Memory B cell (primary cell): ENCODE data around the gene COL9A3.
"Not testable (repeated sequence)": the region's sequence is repeated elsewhere in the genome, so short reads cannot be mapped to it uniquely, and the experiment has no call there.

Experiments used
- ATAC-seq: fragments of 150-1000 bp; cut with Tn5 transposase; 2 replicates; pipeline ENCODE4 v1.10.0; 2021; ENCODE audit warnings: low read depth, mild to moderate bottlenecking, moderate library complexity
- DNase-seq, 2 donors: peaks; one replicate each; pipeline ENCODE4 v3.0.0; 2022; ENCODE audit warnings: low spot score in 2 of 2
- H3K27ac Mint-ChIP-seq: one replicate; pipeline ENCODE4 v1.8.0; 2022; ENCODE audit warnings: mild to moderate bottlenecking, moderate library complexity, mixed read lengths
- H3K27me3 Mint-ChIP-seq: one replicate; pipeline ENCODE4 v1.8.0; 2022; ENCODE audit warnings: mixed read lengths
- H3K36me3 Mint-ChIP-seq: one replicate; pipeline ENCODE4 v1.8.0; 2022; ENCODE audit warnings: mild to moderate bottlenecking, mixed read lengths
- H3K4me1 Mint-ChIP-seq: one replicate; pipeline ENCODE4 v1.8.0; 2022; ENCODE audit warnings: mixed read lengths
- H3K4me3 Mint-ChIP-seq: one replicate; pipeline ENCODE4 v1.8.0; 2022; ENCODE audit warnings: mild to moderate bottlenecking, moderate library complexity, mixed read lengths
- H3K9me3 Mint-ChIP-seq: one replicate; pipeline ENCODE4 v1.8.0; 2022; ENCODE audit warnings: mixed read lengths

Gene COL9A3

DNA sequence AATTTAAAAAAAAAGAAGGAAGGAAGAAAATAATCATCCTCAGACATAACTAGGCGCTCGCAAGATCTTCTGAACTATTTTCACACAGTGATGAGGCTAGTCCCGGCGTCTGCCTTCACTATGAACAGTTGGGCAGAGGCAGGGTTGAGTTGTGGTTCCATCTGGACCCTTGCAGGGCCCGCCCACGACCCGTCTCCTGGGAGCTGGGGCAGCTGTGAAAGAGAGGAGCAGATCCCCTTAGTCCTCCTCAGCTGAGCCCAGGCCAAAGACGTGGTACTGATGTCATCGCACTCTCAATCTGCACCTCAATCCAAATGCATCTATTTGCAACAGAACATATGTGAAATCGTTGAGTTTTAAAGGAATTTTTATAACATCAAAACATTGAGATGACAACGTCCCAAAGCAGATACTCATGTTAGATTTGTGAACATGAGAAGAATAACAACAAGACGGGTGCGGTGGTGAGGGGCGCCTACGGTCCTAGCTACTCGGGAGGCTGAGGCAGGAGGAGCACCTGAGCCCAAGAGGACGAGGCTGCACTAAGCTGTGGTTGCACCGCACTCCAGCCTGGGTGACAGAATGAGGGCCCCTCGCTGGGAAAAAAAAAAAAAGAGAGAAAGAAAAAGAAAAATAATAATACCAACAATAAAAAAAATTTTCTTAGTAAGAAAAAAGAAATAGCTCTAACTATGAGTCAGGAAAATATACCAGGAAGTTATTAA is 29.5 kb downstream of the COL9A3 start:
- Mint-ChIP-seq H3K36me3 (peaks cover 2% of the 10 kb centered on the region), H3K27me3 (no peaks in the 10 kb centered on the region), H3K4me3 (no peak overlapping the region), H3K4me1 (peaks cover 3% of the 10 kb centered on the region), H3K27ac (no peak overlapping the region), H3K9me3 (no peaks in the 10 kb centered on the region)
- no peak for DNase-seq
- no peak for ATAC-seq

DNA sequence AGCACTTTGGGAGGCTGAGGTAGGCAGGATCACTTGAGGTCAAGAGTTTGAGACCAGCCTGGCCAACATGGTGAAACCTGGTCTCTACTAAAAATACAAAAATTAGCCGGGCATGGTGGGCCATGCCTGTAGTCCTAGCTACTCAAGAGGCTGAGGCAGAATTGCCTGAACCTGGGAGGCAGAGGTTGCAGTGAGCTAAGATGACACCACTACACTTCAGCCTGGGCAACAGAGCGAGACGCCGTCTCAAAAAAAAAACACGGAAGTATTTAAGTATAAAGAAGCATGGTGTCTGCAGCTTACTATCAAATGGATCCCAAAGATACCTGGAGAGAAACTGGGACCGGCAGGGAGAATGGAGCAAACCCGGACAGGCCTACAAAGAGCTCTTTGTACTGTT is 32.1 kb downstream of the COL9A3 start:
- not testable (repeated sequence) for DNase-seq, H3K27me3 Mint-ChIP-seq, H3K9me3 Mint-ChIP-seq, H3K27ac Mint-ChIP-seq, H3K4me3 Mint-ChIP-seq, H3K4me1 Mint-ChIP-seq
- ATAC-seq: peak; percentile 53
- H3K36me3 Mint-ChIP-seq: peaks cover 13% of the 10 kb centered on the region

GRCh38 chr20:62849431-62849830 is 32.6 kb downstream of the COL9A3 start:
- Mint-ChIP-seq H3K27me3 (no peaks in the 10 kb centered on the region), H3K4me1 (peaks cover 3% of the 10 kb centered on the region), H3K4me3 (no peak overlapping the region), H3K9me3 (no peaks in the 10 kb centered on the region), H3K27ac (no peak overlapping the region), H3K36me3 (peaks cover 14% of the 10 kb centered on the region)
- no peak for ATAC-seq
- DNase-seq: no peak

DNA sequence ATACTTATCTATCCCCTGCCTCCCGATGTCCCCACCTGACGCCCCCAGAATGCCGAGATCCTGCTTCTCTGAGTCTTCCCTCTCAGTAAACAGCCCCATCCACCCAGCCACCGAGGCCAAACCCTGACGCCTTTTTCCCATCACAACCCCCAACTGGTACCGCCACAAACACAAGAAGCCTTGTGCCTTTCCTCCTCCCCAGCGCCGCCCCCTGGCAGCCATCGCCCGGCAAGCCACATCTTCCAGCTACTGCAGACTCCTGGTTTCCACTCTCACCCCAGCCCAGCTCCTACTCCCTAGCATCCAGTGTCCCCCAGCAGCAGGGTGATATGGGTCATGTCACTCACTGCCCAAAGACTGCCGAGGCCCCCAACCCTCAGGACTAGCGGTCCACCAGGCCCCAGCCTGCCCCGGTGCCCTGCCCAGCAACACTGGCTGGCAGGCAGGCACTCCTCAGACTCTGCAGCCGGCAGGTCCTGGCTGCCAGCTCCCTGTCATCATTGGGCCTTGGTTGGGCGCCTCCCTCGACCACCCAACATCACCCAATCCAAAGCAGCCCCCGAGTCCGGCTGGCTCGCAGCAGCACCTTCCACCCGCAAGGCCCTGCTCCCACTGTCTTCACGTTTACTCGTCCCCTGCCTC is 33.6 kb downstream of the COL9A3 start:
- peaks cover 3% of the 10 kb centered on the region for H3K4me1 Mint-ChIP-seq

GRCh38 chr20:62852196-62852595 is 35.3 kb downstream of the COL9A3 start:
- H3K4me1 Mint-ChIP-seq: peaks cover 3% of the 10 kb centered on the region
- no peak overlapping the region for H3K4me3 Mint-ChIP-seq
- no peak for ATAC-seq
- H3K27me3 Mint-ChIP-seq: no peaks in the 10 kb centered on the region
- H3K36me3 Mint-ChIP-seq: peaks cover 18% of the 10 kb centered on the region
- no peak for DNase-seq
- no peak overlapping the region for H3K27ac Mint-ChIP-seq
- H3K9me3 Mint-ChIP-seq: no peaks in the 10 kb centered on the region

More for the DNA sequence above, 33.6 kb downstream of the COL9A3 start:
- DNase-seq (no peak), ATAC-seq (no peak)
- H3K9me3 Mint-ChIP-seq: no peaks in the 10 kb centered on the region
- H3K4me3 Mint-ChIP-seq: no peak overlapping the region
- H3K36me3 Mint-ChIP-seq: peaks cover 14% of the 10 kb centered on the region
- no peaks in the 10 kb centered on the region for H3K27me3 Mint-ChIP-seq
- H3K27ac Mint-ChIP-seq: no peak overlapping the region

DNA sequence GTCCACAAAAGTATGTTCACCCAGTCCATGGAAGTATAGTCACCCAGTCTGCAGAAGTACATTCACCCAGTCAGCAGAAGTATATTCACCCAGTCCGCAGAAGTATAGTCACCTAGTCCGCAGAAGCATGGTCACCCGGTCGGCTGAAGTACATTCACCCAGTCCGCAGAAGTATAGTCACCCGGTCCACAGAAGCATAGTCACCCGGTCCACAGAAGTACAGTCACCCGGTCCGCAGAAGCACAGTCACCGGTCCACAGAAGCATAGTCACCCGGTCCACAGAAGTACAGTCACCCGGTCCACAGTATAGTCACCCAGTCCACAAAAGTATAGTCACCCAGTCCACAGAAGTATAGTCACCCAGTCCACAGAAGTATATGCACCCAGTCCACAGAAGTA is 36.0 kb downstream of the COL9A3 start:
- peaks cover 19% of the 10 kb centered on the region for H3K36me3 Mint-ChIP-seq
- H3K9me3 Mint-ChIP-seq: no peaks in the 10 kb centered on the region
- no peak for ATAC-seq

GRCh38 chr20:62853304-62853703 is 36.5 kb downstream of the COL9A3 start:
- not testable (repeated sequence) for DNase-seq, H3K27ac Mint-ChIP-seq, H3K4me1 Mint-ChIP-seq, ATAC-seq, H3K9me3 Mint-ChIP-seq, H3K4me3 Mint-ChIP-seq, H3K27me3 Mint-ChIP-seq
- peaks cover 23% of the 10 kb centered on the region for H3K36me3 Mint-ChIP-seq

More for the DNA sequence above, 36.0 kb downstream of the COL9A3 start:
- Mint-ChIP-seq H3K27me3 (no peaks in the 10 kb centered on the region), H3K4me1 (peaks cover 2% of the 10 kb centered on the region), H3K27ac (no peak overlapping the region), H3K4me3 (no peak overlapping the region)
- DNase-seq: no peak

DNA sequence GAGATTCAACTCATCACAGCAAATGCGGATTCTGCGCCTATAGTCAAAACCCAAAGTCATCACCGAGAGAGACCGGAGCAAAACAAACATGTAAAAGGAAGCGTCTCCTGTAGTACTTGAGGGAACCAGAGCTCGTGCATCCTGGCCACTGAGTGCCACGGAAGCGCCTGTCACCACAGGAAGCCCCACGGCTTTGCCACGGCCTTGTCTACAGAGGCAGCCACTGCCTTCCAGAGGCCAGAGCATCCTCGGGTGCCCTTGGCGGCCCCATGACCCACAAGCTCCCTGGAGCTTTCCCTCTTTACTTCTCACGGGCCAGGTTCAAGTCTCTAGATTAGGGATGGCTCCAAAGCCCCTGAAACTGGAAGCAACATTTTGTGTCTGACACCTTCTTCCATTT is 37.3 kb downstream of the COL9A3 start:
- Mint-ChIP-seq H3K4me1 (peaks cover 3% of the 10 kb centered on the region), H3K36me3 (peaks cover 24% of the 10 kb centered on the region), H3K4me3 (no peak overlapping the region), H3K27me3 (no peaks in the 10 kb centered on the region), H3K9me3 (no peaks in the 10 kb centered on the region), H3K27ac (no peak overlapping the region)
- no peak for ATAC-seq
- DNase-seq: no peak

DNA sequence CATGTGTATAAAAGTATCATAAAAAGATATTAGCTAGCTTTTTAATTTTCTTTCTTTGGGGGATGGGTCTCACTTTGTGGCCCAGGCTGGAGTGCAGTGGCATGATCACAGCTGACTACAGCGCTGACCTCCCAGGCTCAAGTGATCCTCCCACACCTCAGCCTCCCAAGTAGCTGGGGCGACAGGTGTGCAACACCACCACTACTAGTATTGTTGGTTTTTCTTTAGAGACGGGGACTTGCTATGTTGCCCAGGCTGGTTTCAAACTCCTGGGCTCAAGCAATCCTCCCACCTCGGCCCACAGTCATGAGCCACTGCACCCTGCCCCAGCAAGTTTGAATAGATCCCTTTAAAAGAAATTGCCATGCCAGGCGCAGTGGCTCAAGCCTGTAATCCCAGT is 38.3 kb downstream of the COL9A3 start:
- Mint-ChIP-seq H3K36me3 (peaks cover 24% of the 10 kb centered on the region), H3K27ac (no peak overlapping the region)
- ATAC-seq: no peak

DNA sequence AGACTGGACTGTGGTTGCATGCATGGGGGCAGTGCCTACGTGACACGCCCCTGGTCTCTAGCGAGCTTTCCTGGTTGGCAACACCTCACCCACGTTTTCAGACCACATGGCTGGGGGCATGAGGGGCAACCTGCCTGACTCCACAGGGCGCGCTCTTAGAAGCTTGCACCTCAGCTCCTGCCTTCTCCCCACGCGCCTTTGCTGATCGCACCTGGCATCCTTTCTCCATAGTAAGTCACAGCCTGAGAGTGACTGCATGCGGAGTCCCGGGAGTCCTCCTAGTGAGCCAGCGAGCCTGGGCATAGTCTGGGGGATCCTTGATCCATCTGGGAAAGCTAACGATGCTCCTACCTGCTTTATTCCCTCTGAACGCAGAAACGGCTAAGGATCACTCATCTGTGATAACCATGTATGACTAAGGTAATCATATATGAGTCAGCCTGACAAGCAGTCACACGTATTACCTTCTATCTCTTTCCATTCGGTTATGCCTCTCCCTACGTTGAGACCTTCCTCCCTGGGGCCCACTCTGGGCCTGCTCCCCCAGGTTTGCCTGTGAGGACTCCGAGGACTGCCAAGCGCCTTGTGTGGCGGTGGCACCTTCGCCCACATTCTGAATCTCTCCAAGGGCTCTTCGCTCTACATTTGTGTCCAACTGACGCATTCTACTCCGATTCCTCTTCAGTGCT is 40.2 kb downstream of the COL9A3 start:
- Mint-ChIP-seq H3K27ac (no peak overlapping the region), H3K36me3 (peaks cover 24% of the 10 kb centered on the region), H3K4me1 (peaks cover 14% of the 10 kb centered on the region), H3K9me3 (no peaks in the 10 kb centered on the region), H3K27me3 (peaks cover 2% of the 10 kb centered on the region), H3K4me3 (no peak overlapping the region)
- ATAC-seq (no peak), DNase-seq (no peak)

More for the DNA sequence above, 38.3 kb downstream of the COL9A3 start:
- Mint-ChIP-seq H3K27me3 (no peaks in the 10 kb centered on the region), H3K9me3 (no peaks in the 10 kb centered on the region), H3K4me3 (no peak overlapping the region), H3K4me1 (peaks cover 7% of the 10 kb centered on the region)
- DNase-seq: no peak

- Mint-ChIP-seq H3K27ac (no peak overlapping the region), H3K9me3 (peaks cover 3% of the 10 kb centered on the region), H3K4me3 (no peak overlapping the region), H3K36me3 (peaks cover 16% of the 10 kb centered on the region), H3K27me3 (peaks cover 2% of the 10 kb centered on the region), H3K4me1 (peaks cover 20% of the 10 kb centered on the region)
- no peak for ATAC-seq
- DNase-seq: no peak
Measured at GRCh38 chr20:62858058-62858830, 41.4 kb downstream of the COL9A3 start.

DNA sequence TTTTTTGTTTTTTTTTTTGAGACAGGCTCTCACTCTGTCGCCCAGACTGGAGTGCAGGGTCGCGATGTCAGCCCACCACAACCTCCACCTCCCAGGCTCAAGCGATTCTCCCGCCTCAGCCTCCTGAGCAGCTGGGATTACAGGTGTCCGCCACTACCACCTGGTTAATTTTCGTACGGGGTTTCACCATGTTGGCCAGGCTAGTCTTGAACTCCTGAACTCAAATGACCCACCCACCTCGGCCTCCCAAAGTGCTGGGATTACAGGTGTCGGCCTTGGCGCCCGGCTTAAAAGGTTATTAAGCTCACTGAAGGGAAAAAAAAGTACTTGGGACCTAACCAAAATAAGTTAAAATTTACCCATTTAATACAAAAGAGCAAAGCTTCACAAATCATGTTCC is 42.9 kb downstream of the COL9A3 start:
- ATAC-seq (no peak), DNase-seq (no peak)
- H3K27ac Mint-ChIP-seq: no peak overlapping the region
- peaks cover 20% of the 10 kb centered on the region for H3K4me1 Mint-ChIP-seq
- H3K9me3 Mint-ChIP-seq: peaks cover 3% of the 10 kb centered on the region
- peaks cover 2% of the 10 kb centered on the region for H3K27me3 Mint-ChIP-seq
- H3K4me3 Mint-ChIP-seq: peak overlapping the region; percentile 24
- peaks cover 13% of the 10 kb centered on the region for H3K36me3 Mint-ChIP-seq

- ATAC-seq (no peak), DNase-seq (peak in 1 of 2 donors; percentile 35)
- H3K27ac Mint-ChIP-seq: peak overlapping the region; percentile 38
- peaks cover 2% of the 10 kb centered on the region for H3K27me3 Mint-ChIP-seq
- H3K36me3 Mint-ChIP-seq: peaks cover 13% of the 10 kb centered on the region
- H3K4me1 Mint-ChIP-seq: peaks cover 20% of the 10 kb centered on the region
- H3K4me3 Mint-ChIP-seq: peak overlapping the region; percentile 62
- H3K9me3 Mint-ChIP-seq: peaks cover 3% of the 10 kb centered on the region
Measured at GRCh38 chr20:62860391-62860923, 43.6 kb downstream of the COL9A3 start.
